G401 (cell line): ENCODE data around the gene TRMT5. TPM values are rescaled to one million over a fixed set of nuclear protein-coding genes. Genes with fewer than 3 reads are reported as not detected.

Experiments used
- DNase-seq: peaks from one replicate; pipeline ENCODE4 v3.0.0-alpha.2; 2015; ENCODE audit warnings: low spot score
- in situ Hi-C: cut with HindIII; loops from 2 replicates; pipeline ENCODE4 v1.10.0; 2016; ENCODE audit warnings: low sequenced_read_pairs, mixed read lengths
- total RNA-seq: library from RNA; depleted of rRNA; stranded (reverse); fragments of >200 nt; shearing (Covaris generic); gene quantifications from 2 replicates; pipeline ENCODE4 v1.2.3, GENCODE V29; 2014

Gene TRMT5
- total RNA-seq, 1 experiment from 2014 or later: 23.5 TPM

- in situ Hi-C loops: no loop called here
- no peak for DNase-seq
Measured at GRCh38 chr14:60968671-60969070, 12.2 kb downstream of the TRMT5 start.

- no peak for DNase-seq
- in situ Hi-C loops: no loop called here
Measured at GRCh38 chr14:60968099-60968498, 12.8 kb downstream of the TRMT5 start.

- in situ Hi-C loops: no loop called here
- no peak for DNase-seq
Measured at GRCh38 chr14:60965402-60965801, 15.5 kb downstream of the TRMT5 start.

- DNase-seq: no peak
- in situ Hi-C loops: no loop called here
Measured at GRCh38 chr14:60964904-60965303, 16.0 kb downstream of the TRMT5 start.

GRCh38 chr14:60963761-60964160 is 17.1 kb downstream of the TRMT5 start:
- DNase-seq: no peak
- in situ Hi-C loops: no loop called here

GRCh38 chr14:60958146-60958545 is 22.7 kb downstream of the TRMT5 start:
- in situ Hi-C loops: no loop called here
- no peak for DNase-seq

- in situ Hi-C loops: no loop called here
- no peak for DNase-seq
Measured at GRCh38 chr14:60956632-60957031, 24.2 kb downstream of the TRMT5 start.

- in situ Hi-C loops: no loop called here
- DNase-seq: no peak
Measured at GRCh38 chr14:60956202-60956601, 24.7 kb downstream of the TRMT5 start.

- DNase-seq: no peak
- in situ Hi-C loops: no loop called here
Measured at GRCh38 chr14:60951776-60952435, 29.0 kb downstream of the TRMT5 start.

GRCh38 chr14:60946773-60947172 is 34.1 kb downstream of the TRMT5 start:
- in situ Hi-C loops: no loop called here
- no peak for DNase-seq

GRCh38 chr14:60945984-60946383 is 34.9 kb downstream of the TRMT5 start:
- in situ Hi-C loops: no loop called here
- peak; percentile 14 for DNase-seq

GRCh38 chr14:60944204-60944603 is 36.7 kb downstream of the TRMT5 start:
- DNase-seq: peak; percentile 3
- in situ Hi-C loops: no loop called here

GRCh38 chr14:60943637-60944032 is 37.2 kb downstream of the TRMT5 start:
- no peak for DNase-seq
- in situ Hi-C loops: no loop called here

- in situ Hi-C loops: no loop called here
- DNase-seq: no peak
Measured at GRCh38 chr14:60935319-60935718, 45.6 kb downstream of the TRMT5 start.

- in situ Hi-C loops: no loop called here
Measured at GRCh38 chr14:60933920-60934655, 46.8 kb downstream of the TRMT5 start.

GRCh38 chr14:60931218-60931617 is 49.7 kb downstream of the TRMT5 start:
- in situ Hi-C loops: no loop called here

More at GRCh38 chr14:60933920-60934655, 46.8 kb downstream of the TRMT5 start:
- DNase-seq: no peak

GRCh38 chr14:60926002-60926401 is 54.9 kb downstream of the TRMT5 start:
- in situ Hi-C loops: no loop called here
- no peak for DNase-seq

More at GRCh38 chr14:60931218-60931617, 49.7 kb downstream of the TRMT5 start:
- no peak for DNase-seq

GRCh38 chr14:60925286-60925685 is 55.6 kb downstream of the TRMT5 start:
- DNase-seq: no peak
- in situ Hi-C loops: no loop called here

GRCh38 chr14:60922050-60922449 is 58.8 kb downstream of the TRMT5 start:
- no peak for DNase-seq
- in situ Hi-C loops: no loop called here
